ENCODE results near the gene PFN1.

Gene PFN1

DNA sequence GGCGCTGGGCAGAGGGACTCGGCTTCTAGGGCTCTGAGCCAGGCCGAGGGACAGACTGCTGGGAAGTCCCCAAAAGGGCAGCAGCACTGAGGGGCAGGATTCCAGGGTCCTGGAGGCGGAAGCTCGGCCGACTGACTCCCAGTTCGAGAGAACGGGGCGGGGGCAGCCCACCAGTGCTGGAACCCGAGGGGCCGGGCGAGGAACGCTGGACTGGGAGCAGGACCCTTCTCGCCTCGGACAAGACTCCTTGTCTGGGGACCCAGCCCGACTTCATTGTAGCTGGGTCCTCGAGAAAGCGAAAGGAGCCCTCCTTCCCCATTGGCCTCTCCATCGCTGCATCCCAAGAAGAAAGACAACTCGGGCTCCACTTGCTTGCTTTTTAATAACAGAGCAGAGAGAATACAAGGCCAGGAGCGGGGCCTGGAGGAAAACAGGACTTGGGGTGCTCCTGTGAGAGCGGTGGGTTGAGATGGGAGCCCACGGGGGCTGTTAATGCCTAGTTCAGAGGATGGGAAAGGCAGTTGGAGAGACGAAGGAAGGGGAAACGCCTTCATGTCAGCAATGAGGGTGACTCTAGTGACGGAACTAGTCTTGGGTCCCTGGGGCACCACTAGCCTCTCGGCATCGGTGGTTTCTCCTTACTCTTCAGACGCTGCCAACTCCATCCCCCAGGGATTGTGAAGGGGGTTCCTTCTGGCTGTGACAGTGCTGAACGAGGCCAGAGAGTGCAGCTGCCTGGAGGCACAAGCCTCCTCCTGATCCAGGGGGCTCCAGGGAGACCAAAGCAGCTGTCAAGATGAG lies 39.6 kb upstream of the PFN1 start:
- no peak for TF ChIP-seq ZBTB7A (IDR thresholded peaks at IDR 0.05; ENCODE audit: low read depth)
- TF ChIP-seq NFIC (IDR thresholded peaks at IDR 0.05), result no peak
- TF ChIP-seq, protein P1, sequence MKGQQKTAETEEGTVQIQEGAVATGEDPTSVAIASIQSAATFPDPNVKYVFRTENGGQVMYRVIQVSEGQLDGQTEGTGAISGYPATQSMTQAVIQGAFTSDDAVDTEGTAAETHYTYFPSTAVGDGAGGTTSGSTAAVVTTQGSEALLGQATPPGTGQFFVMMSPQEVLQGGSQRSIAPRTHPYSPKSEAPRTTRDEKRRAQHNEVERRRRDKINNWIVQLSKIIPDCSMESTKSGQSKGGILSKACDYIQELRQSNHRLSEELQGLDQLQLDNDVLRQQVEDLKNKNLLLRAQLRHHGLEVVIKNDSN (IDR thresholded peaks at IDR 0.05), result no peak
- TF ChIP-seq, protein P2, sequence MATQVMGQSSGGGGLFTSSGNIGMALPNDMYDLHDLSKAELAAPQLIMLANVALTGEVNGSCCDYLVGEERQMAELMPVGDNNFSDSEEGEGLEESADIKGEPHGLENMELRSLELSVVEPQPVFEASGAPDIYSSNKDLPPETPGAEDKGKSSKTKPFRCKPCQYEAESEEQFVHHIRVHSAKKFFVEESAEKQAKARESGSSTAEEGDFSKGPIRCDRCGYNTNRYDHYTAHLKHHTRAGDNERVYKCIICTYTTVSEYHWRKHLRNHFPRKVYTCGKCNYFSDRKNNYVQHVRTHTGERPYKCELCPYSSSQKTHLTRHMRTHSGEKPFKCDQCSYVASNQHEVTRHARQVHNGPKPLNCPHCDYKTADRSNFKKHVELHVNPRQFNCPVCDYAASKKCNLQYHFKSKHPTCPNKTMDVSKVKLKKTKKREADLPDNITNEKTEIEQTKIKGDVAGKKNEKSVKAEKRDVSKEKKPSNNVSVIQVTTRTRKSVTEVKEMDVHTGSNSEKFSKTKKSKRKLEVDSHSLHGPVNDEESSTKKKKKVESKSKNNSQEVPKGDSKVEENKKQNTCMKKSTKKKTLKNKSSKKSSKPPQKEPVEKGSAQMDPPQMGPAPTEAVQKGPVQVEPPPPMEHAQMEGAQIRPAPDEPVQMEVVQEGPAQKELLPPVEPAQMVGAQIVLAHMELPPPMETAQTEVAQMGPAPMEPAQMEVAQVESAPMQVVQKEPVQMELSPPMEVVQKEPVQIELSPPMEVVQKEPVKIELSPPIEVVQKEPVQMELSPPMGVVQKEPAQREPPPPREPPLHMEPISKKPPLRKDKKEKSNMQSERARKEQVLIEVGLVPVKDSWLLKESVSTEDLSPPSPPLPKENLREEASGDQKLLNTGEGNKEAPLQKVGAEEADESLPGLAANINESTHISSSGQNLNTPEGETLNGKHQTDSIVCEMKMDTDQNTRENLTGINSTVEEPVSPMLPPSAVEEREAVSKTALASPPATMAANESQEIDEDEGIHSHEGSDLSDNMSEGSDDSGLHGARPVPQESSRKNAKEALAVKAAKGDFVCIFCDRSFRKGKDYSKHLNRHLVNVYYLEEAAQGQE (IDR thresholded peaks at IDR 0.05; ENCODE audit: low read depth), result no peak
- TF ChIP-seq FOXM1 (IDR thresholded peaks at IDR 0.05; ENCODE audit: borderline replicate concordance, low read depth), result no peak
- TF ChIP-seq TCF12 (IDR thresholded peaks at IDR 0.05; ENCODE audit: low read depth), result no peak
- no peak for TF ChIP-seq RAD21 (IDR thresholded peaks at IDR 0.05; ENCODE audit: low read depth)

GRCh38 chr17:4986951-4987766 lies 38.8 kb upstream of the PFN1 start, which contains the start of gene CAMTA2:
CAMTA2 (minus strand) TSS chr17:4987675; CDS start chr17:4986222, 1,453 bp downstream.
- peak; percentile 79 for TF ChIP-seq MAX (IDR thresholded peaks at IDR 0.05)
- TF ChIP-seq TAF1 (IDR thresholded peaks at IDR 0.05; ENCODE audit: low read depth), result peak; percentile 64; the same call in 1 of the 2 replicates
- peak; percentile 25; the same call in 1 of the 2 replicates for TF ChIP-seq RAD21 (IDR thresholded peaks at IDR 0.05; ENCODE audit: low read depth)
- TF ChIP-seq, protein P2 (IDR thresholded peaks at IDR 0.05; ENCODE audit: low read depth), result no peak
- TF ChIP-seq EP300 (IDR thresholded peaks at IDR 0.05; ENCODE audit: borderline replicate concordance), result no peak
- TF ChIP-seq TCF12 (IDR thresholded peaks at IDR 0.05; ENCODE audit: low read depth), result peak; percentile 38; the same call in 1 of the 2 replicates
- peak; percentile 84 for TF ChIP-seq YY1 (IDR thresholded peaks at IDR 0.05; ENCODE audit: low read depth)
- TF ChIP-seq, protein P1 (IDR thresholded peaks at IDR 0.05), result peak; percentile 39; the same call in 1 of the 2 replicates
- TF ChIP-seq CEBPB (IDR thresholded peaks at IDR 0.05), result no peak
- peak; percentile 42; the same call in 1 of the 2 replicates for TF ChIP-seq NFIC (IDR thresholded peaks at IDR 0.05)
- 0 out of 2 replicates have a peak, but pooled peaks have one; percentile 25 for TF ChIP-seq FOXM1 (IDR thresholded peaks at IDR 0.05; ENCODE audit: borderline replicate concordance, low read depth)
- no peak for TF ChIP-seq TEAD4 (IDR thresholded peaks at IDR 0.05)
- peak; percentile 68 for TF ChIP-seq EGR1 (IDR thresholded peaks at IDR 0.05)
- peak; percentile 80 for TF ChIP-seq CREB1 (IDR thresholded peaks at IDR 0.05; ENCODE audit: low read depth)
- TF ChIP-seq ZBTB7A (IDR thresholded peaks at IDR 0.05; ENCODE audit: low read depth), result peak; percentile 92

DNA sequence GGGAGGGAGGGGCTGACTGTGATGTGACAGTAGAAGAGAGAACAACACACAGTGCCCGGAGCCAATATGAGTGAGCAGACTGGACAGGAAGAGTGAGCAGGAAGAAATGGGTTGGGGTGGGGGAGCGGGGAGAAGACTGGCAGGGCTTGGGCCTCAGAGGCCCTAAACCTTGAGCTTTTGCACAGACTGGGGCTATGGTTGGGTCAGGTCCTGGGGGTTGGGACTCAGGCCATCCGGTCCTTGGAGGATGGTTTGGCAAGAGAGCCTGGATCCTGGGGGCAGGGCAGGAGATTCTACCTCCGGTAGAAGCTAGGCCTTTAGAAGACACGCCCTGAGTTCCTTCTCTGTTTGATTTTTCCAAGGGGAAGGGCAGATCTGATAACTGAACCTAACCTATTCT lies 38.1 kb upstream of the PFN1 start:
- no peak for TF ChIP-seq EGR1 (IDR thresholded peaks at IDR 0.05)
- TF ChIP-seq MAX (IDR thresholded peaks at IDR 0.05), result no peak
- TF ChIP-seq RAD21 (IDR thresholded peaks at IDR 0.05; ENCODE audit: low read depth), result no peak
- TF ChIP-seq NFIC (IDR thresholded peaks at IDR 0.05), result no peak
- TF ChIP-seq, protein P1 (IDR thresholded peaks at IDR 0.05), result no peak

DNA sequence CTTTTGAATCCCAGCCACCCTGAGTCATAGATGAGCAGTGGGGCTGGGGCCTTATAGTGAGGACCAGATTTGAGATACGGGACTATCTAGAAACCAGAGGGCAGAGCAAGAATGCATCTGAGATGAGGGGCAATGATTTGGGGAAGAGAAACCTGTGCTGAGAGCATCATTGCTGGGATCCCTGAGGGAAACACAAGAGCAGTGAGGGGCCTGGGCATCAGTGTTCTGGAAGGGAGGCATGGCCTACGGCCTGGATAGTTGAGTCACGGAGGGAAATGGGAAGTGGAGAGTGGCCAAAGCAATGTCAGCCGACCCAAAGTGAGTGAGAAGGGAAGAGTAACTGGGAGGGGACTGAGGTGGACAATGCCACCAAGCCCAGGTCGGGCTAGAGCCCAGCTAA lies 34.0 kb upstream of the PFN1 start:
- TF ChIP-seq CREB1 (IDR thresholded peaks at IDR 0.05; ENCODE audit: low read depth) (no peak), TAF1 (IDR thresholded peaks at IDR 0.05; ENCODE audit: low read depth) (no peak), YY1 (IDR thresholded peaks at IDR 0.05; ENCODE audit: low read depth) (no peak)
- TF ChIP-seq, protein P1 (IDR thresholded peaks at IDR 0.05), result no peak

All from Ishikawa (cell line).